Fibroblast of the aortic adventitia (primary cell): Measurements from ENCODE around the gene TNK1. TPM values are rescaled to one million over a fixed set of nuclear protein-coding genes. Genes with fewer than 3 reads are reported as not detected.

Source experiments
- DNase-seq: peaks from one replicate; pipeline ENCODE4 v3.0.0-alpha.2; 2010; ENCODE audit warnings: low read depth
- H3K4me3 ChIP-seq: 2 replicates; pipeline ENCODE4 v1.5.1; 2011; ENCODE audit warnings: low read depth, mild to moderate bottlenecking, control low read depth, low read length, moderate library complexity
- total RNA-seq: library from RNA; depleted of rRNA; stranded (reverse); fragments of >200 nt; gene quantifications from 2 replicates; pipeline ENCODE4 v1.2.3, GENCODE V29; 2012; ENCODE audit warnings: low replicate concordance
- TF ChIP-seq, protein P1 (sequence below): IDR thresholded peaks from 2 replicates; pipeline ENCODE4 v1.5.1; 2011; ENCODE audit warnings: mild to moderate bottlenecking, low read length, control low read depth, inconsistent platforms; ENCODE audit not compliant: insufficient read depth

TNK1 gene
- total RNA-seq, 1 donor = under 0.01 TPM

DNA sequence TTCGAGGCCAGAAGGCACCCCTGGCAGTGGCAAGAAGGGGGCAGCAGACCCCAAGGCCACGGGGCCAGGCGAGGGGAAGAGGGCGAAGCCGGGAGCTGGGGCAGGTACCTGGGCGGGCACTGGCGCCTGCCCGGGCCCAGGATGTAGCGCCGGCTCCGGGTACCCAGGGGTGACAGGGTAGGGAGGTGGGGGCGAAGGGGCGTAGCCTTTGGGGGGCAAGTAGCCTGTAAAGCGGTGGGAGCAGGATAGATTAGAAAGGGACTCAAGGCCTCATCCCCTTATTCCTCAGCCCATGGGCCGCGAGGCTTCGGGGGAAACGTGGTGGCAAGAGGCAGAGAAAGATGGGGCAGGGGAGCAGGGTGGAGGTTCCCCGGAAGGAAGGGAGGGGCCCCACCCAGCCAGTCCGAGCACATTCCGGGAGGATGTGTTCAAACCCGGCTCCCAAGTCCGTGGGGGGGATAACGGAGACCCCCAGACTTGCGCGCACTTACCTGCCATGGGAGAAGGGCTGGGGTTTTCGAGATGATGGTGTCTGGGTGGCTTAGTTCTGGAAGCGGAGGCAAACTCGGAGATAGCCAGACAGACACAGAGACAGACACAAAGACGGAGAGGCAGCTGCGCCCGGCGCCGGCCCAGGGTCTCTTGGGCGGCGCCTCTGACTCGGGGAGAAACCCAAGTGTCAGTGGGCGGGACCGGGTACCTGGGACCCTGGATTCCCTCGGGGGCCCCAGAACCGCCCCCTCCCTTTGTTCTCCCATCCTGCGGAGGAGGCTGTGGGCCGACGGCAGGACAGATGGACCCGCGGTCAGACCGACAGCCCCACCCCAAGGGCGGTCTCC, 12.9 kb downstream of the TNK1 start:
- no peak for DNase-seq

DNA sequence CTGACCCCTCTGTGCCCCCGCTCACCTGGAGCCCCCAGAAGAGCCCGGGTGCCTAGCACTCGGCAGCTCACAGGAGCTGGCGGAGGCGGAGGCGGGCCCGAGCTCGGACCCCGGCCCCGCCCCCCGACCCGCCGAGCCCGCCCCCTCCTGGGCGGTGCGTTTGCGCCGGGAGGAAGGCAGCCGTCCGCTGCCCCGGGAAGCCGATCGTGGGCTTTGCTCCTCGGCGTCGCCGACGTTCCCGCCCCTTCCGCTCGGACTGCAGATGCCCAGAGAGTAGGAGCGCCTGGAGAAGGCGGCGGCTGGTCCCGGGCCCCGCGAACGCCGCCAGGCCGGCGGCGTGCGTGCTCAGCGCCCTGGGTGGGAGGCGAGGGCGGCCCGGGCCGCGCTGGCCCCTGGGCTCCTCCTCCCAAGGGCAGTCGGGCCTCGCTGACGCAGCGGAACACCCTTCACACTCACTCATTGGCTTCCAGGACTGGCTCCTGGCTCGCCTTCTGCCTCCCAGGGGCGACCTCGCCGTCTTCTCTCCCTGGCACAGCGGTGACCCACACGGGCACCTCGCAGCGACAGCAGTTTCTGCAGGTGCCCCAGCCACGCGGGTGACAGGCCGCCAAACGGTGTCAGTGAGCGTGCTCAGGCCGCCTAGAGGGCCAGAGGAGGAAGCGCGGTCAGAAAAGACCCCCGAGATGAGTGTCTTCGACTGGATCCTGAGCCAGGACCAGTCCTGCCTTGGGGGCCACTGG, 13.7 kb downstream of the TNK1 start, which contains the start of gene PLSCR3:
TSS of gene PLSCR3 (minus strand) at position 74 of the 740 bp plus-strand sequence. CDS start 415 bp downstream, outside the sequence.
- DNase-seq = peak; percentile 81

More for the DNA sequence above, 12.9 kb downstream of the TNK1 start:
- TF ChIP-seq, protein P1, sequence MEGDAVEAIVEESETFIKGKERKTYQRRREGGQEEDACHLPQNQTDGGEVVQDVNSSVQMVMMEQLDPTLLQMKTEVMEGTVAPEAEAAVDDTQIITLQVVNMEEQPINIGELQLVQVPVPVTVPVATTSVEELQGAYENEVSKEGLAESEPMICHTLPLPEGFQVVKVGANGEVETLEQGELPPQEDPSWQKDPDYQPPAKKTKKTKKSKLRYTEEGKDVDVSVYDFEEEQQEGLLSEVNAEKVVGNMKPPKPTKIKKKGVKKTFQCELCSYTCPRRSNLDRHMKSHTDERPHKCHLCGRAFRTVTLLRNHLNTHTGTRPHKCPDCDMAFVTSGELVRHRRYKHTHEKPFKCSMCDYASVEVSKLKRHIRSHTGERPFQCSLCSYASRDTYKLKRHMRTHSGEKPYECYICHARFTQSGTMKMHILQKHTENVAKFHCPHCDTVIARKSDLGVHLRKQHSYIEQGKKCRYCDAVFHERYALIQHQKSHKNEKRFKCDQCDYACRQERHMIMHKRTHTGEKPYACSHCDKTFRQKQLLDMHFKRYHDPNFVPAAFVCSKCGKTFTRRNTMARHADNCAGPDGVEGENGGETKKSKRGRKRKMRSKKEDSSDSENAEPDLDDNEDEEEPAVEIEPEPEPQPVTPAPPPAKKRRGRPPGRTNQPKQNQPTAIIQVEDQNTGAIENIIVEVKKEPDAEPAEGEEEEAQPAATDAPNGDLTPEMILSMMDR = peak; percentile 10
- H3K4me3 ChIP-seq = peak overlapping the region; percentile 84

DNA sequence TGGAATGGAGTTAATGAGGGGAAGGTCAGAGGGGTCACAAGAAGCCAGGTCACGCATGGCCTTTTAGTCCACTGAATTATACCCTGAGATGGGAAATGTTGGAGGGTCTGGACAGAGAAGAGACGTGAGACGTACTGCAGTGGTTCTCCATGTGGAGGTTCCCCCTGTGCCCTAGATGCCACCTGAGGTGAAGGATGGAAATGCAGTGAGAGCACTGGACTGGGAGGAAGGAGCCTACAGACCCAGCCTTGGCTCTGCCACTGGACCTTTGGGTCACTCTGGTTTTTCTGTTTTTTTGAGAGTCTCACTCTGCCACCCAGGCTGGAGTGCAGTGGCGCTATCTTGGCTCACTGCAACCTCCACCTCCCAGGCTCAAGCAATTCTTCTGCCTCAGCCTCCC, 15.3 kb downstream of the TNK1 start:
- no peak for DNase-seq
- TF ChIP-seq, protein P1 = no peak

More for the DNA sequence above, 13.7 kb downstream of the TNK1 start, which contains the start of gene PLSCR3:
- TF ChIP-seq, protein P1 = peak; percentile 58
- H3K4me3 ChIP-seq = peak within 1 kb of the TSS; percentile 84

DNA sequence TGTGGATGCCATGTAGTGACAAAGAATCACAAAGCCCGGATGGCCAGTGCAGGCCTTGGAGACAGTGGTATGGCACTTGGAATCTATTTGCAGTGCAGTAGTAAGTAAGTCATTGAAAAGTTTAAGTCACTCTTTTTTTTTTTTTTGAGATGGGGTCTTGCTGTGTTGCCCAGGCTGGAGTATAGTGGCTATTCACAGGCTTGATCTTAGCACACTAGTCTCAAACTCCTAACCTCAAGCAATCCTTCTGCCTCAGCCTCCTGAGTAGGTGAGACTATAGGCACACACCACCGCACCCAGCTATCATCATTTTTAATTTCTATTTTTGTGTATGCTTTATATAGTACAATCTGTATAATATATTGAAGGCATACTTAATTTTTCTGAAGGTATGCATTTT, 17.7 kb downstream of the TNK1 start:
- TF ChIP-seq, protein P1 = no peak
- no peak for DNase-seq
- H3K4me3 ChIP-seq = no peak overlapping the region

More for the DNA sequence above, 15.3 kb downstream of the TNK1 start:
- H3K4me3 ChIP-seq = no peak overlapping the region

DNA sequence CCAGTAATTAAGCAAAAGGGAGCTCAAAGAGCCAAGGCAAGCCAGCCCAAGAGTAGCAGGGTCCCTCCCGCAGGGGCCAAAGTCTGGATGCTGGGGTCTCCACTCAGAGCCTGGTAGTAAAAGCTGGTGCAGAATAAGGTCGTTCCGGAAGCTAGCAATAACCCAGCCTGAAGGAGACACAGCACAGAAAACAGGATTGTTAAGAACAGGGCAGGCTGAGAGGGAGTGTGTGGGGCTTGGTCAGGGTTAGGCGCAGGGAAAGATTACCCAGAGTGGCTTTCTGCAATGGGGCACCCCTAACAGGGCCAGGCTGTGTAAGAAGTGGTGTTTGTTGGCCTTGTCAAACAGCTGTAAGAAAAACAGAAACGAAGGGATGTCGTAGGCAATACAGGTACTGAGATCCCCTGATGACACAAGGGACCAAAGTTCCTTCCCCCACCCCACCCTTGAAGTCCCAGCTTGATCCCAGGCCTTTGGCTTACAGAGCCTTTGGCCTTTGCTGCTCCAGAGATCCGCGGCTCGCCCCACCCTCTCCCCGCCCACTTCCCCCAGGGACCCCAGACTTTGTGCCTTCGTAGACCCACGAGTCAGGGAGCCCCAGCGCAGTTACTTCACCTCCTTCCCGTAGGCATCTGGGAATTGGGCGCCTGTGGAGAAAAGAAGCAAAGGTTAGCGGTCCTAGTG, 22.3 kb downstream of the TNK1 start:
- no peak for DNase-seq
- H3K4me3 ChIP-seq = peak overlapping the region; percentile 83
- TF ChIP-seq, protein P1 = no peak

DNA sequence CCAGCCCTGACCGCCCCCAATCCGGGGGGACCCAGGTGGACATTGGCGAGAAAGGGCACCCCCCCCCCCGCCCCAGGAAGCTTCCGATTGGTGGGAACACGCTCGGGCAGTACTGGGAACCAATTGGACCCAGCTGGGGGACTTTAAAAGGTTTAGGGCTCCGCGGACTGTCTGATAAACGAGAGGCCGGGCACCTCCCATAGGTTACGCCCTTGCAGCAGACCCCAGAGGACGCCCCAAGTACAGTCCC, 22.8 kb downstream of the TNK1 start:
- H3K4me3 ChIP-seq = peak overlapping the region; percentile 83
- TF ChIP-seq, protein P1 = no peak
- DNase-seq = no peak
